NCI-H2081 treated with DMSO at 0.1 percent for 48 hours (cell line): Measurements from ENCODE around the gene DYNLT4.
"Not testable (repeated sequence)": the region's sequence is repeated elsewhere in the genome, so short reads cannot be mapped to it uniquely, and the experiment has no call there.

ENCODE experiments used
- DNase-seq: peaks from one replicate; lab custom pipeline; 2025; lab: John Stamatoyannopoulos, UW

The DYNLT4 gene

DNA sequence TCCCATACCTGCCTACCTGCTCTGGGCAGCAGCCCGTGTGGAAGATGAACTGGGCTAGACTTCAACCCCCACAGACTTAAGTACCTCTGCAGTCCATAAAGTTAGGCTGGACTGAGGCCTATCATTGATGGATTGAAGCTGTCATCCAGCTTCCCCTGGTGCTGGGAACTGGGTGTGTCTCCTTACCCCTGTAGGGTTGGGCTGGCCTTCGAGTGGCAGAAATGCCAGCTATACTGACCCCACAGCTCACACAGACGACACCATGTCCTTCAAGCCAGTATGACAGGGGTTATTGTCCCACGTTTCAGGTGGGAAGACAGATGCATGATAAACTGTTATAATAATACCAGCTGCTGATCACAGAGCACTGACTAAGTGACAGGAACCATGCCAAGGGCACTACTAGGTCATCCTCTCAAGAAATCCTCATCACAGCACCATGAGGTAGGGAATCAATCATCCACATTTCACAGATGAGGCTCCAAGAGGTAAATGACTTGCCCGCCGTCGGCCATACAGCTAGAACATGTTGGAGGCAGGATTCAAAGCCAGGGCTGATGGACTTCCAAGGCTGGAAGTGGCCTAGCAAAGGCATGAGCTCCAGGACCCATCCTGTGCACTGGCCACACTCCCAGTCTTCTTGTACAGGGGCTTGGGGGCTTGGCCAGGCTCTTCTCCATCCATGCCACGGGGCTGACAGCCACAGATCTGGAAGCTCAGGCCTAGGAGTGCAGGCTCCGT, 18.9 kb downstream of the DYNLT4 start, which contains the start of gene BEST4:
Gene BEST4, minus strand, starts transcription at position 51 of the 741 bp plus-strand sequence. CDS start 465 bp downstream, outside the sequence.
- no peak for DNase-seq

DNA sequence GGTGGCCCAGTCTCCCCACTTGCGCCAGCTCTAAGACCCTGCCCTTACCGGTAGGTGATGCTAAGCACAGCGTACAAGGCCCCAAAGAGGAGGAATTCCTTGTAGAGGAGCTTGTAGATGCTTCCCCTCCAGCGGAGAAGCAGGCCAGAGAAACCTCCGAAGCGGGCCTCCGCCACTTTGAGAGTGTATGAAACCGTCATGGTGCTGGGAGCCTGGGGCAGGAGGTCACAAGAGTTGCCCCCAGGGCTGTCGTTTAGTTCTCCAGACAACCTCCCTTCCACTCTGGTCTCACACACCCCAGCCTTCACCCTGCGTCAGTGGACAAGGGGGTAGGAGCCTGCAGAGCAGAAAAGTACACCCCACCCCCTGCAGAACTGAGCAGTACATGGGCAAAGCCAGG, 19.6 kb downstream of the DYNLT4 start:
- DNase-seq = no peak

DNA sequence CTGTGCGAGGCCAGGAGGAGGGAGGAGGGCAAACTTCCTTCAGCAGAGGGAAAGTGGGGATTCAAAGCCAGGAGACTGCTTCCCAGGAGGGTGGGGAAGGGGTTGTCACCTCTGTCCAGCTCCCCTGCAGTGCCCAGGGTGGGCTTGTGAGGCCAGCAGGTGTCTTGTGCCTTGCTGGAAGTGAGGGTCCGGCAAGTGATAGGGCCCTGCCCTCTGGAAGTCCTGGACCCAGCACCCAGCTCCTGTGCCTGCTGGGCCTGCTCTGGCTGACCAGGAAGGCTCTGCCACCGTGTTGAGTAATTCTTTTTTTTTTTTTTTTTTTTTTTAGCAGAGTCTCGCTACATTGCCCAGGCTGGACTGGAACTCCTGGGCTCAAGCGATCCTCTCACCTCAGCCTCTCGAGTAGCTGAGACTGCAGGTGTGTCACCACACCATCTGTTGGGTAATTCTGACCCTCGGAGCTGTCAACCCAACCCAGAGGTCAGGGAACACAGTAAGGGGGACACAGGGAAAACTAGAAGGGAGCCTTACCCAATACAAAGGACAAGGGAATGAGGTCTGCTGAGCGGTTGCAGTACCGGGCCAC, 20.2 kb downstream of the DYNLT4 start:
- no peak for DNase-seq

DNA sequence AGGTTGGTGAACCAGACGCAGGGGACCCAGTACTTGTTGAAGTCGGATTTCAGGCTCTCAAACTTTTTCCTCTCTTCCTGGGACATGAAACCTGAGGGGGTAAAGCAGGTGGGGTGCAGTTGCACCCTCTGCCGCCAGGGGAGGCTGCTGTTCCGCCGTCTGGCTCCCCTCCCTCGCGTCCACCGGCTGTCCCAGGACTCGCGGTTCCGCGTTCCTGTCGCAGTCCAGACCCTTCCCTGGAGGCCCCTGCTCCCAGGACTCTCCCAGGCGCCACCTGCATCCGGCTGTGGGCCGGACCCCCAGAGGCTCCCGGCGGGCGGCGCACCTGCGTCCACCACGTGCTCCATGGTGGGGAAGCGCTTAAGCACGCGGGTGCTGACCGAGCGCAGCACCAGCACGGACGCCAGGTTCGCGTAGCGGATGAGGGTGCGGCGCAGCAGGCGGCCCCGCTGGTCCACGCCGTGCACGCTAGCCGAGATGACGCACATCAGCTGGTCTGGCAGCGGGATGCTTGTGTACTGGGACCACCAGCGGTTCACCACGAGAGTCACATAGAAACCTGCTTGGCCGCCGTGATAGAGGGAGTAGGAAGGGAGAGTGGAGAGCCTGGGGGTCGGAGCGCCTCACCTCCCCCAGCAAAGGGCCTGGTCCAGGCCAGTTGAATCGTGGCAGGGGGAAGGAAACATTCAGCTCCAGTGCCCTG, 20.9 kb downstream of the DYNLT4 start:
- DNase-seq = no peak

DNA sequence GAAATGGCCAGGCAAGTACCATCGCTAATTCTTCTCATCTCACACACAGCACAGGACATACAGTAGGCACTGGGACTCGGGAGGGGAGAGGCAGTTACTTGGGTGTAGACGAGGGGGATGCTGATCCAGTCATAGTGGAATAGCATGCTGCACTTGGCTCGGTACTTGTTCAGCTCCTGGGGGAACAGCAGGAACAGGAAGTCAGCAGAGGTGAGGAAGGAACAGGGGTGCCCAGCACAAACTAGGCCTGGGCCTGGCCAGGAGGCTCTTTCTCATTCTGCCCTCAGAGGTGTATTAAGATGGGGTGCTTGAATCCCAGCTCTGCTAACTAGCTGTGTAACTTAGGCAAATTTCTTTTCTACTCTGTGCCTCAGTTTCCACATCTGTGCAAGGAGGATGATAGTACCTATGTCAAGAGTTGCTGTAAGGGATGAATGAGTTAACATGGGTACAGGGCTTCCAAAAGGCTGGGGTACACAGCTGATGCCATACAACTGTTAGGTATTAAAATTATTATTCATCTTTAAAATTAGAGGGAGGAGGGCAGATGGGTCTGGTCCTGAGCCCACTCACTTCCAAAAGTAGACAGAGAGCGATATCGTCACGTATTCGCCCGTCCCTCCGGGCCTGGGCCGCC, 21.5 kb downstream of the DYNLT4 start:
- DNase-seq = no peak

DNA sequence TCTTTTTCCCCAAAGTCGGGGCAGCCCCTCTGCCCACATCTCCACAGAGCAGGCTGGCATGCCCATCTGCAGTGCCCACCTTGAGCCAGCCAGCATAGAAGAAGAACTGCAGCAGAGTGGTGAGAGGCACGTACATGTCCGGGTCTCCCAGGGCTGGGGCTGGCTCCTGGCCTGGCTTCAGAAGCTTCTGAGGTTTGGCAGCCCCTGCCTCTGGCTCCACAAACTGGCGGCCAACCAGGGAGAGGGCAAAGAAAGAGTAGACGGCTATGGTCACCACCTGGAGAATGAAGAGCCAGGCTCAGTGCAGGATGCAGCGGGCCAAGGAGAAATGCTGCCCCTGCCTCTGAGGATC, 22.1 kb downstream of the DYNLT4 start:
- no peak for DNase-seq

DNA sequence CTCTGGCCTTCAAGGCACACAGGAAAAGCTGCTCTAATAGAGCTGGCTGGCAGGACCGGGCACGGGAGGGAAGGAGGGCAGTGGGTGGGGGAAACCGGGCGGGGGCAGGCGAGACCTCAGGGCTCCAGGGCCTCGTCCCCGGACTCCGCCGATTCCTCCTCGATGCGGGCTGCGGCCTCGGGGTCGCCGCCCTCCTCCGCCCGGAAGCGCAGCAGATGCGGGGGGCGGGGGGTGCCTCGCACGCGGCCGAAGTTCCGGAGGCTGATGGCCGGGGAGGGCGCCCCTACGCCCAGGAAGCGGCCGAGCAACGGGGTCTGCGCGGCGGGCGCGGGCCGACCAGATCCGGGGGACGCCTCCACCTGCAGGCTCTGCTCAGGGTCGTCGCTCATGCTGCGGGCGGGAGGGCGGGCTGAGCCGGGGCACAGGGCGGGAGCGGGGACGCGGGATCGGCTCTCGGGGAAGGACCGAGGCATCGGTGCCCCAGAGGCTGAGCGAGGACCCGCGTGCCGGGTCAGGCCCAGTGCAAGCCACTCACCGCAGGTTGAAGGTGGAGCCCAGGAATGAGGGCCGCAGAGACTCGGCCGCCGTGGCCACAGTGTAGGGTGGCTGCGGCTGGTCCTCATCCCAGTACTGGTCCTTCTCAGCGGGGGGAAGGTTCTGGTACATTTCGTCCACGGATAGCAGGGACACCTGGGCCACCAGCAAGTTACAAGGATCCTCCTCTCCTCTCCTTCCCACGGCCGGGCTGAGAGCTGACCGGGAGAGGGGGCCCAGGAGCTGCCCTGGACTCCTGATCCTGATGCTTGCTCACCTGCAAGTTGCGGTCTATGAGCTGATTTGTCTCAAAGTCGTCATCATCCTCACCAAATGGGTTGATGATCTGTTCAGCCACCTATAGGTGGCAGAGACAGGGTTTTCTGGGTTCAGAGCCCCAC, 22.8 kb downstream of the DYNLT4 start:
- DNase-seq = no peak

DNA sequence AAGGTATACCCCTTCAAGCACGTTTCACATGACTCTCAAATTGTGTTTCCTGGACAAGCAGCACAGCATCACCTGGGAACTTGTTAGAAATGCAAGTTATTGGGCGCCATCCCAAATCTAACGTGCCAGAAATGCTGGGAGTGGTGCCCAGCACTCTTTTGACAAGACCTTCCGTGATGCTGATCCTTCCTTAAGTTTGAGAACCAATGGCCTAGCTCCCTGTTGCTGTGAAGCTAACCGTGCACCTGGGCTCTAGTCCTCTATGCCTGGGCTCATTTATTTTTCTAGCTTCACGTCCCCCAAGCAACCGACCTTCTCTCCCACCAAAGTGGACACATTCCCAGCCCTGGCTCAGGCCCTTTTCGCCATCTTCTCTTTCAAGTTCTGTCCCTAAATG, 23.5 kb downstream of the DYNLT4 start:
- DNase-seq = no peak

DNA sequence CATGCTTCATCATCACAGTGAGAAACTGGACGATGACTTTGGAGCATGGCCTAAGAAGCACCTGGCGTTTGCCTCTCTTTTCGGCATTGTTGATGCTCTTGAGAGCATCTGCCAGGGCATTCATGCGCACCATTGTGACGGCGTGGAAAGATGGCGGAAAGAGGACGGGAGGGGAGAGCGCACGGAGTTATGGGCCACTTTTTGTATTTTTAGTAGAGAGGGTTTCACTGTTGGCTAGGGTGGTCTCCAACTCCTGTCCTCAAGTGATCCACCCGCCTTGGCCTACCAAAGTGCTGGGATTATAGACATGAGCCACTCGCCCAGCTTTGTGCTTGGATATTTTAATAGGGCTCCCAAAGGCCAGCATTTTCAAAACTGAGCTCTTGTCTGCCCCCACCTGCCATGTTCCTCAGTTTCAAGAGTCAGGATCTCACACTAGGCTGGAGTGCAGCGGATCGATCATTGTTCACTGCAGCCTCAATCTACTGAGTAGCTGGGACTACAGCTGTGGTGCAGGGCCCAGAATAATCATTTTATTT, 26.5 kb downstream of the DYNLT4 start:
- DNase-seq = no peak

DNA sequence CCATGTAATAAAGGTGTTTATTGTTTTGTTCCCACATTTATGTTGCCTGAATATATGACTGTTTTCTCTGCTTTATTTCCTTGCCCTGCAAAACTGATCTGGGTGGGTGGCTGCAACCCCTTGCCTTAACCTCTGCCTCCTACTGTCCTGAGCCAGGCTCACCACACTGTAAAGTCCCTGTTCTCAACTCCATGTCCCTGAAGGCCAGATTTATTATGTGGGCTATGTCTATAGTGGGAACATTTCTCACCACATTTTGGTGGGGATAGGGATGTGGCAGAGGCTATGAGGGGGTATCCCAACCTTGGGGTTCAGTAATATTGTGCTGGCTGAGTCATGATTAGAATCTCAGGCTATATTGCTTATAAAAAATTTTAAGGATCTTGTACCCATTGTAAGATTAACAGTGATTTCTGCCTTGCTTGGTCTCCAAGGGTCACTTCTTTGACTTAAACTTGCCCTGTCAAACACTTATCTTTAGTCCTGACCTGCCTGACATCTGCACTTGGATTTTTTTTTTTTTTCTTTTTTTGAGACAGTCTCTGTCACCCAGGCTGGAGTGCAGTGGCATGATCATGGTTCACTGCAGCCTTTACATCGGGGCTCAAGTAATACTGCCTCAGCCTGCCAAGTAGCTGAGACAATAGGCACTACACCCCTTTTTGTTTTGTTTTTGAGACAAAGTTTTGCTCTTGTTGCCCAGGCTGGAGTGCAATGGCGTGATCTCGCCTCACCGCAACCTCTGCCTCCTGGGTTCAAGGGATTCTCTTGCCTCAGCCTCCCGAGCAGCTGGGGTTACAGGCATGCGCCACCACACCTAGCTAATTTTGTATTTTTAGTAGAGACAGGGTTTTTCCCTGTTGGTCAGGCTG, 28.2 kb downstream of the DYNLT4 start:
- DNase-seq = no peak

DNA sequence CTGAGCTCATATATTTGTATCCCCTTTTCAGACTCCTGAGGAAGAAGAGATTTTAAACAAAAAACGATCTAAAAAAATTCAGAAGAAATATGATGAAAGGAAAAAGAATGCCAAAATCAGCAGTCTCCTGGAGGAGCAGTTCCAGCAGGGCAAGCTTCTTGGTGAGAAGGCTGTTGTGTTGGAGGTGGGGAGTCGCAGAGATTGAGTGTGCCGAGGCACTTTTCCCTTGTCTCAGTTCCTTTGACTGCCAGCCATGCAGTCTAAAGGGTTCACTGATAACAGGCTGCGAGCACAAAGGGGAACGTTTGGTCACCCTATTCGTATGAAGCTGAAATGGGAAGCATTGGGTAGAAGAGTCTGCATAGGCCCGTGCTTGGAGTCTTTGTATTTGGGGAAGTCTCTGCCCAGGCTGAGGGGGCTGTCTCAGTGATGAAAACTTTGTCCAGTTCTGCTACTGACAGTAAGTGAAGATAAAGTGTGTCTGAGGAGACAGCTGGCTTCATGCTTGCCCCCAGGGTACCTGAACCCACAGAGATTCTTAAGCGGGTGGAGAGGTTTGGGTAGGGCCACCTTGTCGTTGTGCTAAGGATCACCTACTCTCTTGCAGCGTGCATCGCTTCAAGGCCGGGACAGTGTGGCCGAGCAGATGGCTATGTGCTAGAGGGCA, 29.0 kb downstream of the DYNLT4 start:
- DNase-seq = no peak

DNA sequence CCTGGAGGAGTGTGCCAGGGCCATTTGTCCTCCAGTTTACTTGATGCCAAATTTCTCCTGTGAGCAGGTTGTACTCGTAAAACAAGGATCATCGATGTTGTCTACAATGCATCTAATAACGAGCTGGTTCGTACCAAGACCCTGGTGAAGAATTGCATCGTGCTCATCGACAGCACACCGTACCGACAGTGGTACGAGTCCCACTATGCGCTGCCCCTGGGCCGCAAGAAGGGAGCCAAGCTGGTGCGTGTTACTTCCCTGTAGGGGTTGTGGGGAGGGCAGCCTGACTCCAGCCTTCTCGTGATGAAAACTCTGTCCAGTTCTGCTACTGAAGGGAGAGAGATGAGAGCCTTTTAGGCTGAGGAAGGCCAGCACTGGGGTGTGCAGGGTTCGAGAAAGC, 29.6 kb downstream of the DYNLT4 start:
- no peak for DNase-seq

DNA sequence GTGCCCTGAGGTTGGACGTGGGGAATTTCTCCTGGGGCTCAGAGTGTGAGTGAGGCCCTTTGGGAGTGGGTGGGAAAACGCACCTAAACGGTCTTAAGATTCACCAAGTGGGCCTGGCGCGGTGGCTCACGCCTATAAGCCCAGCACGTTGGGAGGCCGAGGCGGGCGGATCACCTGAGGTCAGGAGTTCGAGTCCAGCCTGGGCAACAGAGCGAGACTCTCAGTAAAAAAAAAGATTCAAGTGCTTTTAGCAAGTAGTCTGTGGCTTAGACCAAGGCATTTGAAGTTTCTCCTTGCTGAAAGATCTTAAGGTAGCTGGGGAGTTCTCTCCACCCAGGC, 30.5 kb downstream of the DYNLT4 start:
- DNase-seq = no peak

DNA sequence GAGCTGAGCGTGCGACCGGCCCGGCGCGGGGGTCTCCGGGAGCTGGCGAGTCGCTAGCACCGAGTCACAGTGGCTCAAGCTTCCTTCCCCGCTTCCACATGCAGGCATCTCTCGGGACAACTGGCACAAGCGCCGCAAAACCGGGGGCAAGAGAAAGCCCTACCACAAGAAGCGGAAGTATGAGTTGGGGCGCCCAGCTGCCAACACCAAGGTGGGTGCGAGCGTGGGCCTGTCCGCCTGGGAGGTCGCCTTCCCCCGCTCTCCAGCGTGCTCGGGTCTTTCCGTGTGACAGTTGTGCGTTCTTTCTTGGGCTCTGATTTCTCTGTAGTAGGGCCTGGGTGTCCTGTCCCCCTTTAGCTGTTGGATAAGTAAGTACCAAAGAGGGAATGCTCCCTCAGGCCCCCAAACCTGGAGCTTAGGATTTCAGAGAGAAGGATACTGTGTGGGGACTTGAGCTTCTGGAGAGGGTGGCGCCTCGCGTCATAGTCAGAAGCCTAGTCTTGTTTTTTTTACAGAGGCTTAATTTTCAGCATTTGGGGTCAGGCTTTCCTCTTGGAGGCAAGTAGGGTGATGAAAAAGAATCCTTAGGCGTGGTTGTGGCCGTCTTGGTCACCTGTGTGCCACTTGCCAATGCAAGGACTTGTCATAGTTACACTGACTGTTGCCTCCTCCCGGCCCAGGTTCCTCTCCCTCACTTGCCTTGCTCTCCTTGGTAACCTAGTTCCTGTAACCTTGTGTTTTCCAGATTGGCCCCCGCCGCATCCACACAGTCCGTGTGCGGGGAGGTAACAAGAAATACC, 31.0 kb downstream of the DYNLT4 start:
- no peak for DNase-seq

DNA sequence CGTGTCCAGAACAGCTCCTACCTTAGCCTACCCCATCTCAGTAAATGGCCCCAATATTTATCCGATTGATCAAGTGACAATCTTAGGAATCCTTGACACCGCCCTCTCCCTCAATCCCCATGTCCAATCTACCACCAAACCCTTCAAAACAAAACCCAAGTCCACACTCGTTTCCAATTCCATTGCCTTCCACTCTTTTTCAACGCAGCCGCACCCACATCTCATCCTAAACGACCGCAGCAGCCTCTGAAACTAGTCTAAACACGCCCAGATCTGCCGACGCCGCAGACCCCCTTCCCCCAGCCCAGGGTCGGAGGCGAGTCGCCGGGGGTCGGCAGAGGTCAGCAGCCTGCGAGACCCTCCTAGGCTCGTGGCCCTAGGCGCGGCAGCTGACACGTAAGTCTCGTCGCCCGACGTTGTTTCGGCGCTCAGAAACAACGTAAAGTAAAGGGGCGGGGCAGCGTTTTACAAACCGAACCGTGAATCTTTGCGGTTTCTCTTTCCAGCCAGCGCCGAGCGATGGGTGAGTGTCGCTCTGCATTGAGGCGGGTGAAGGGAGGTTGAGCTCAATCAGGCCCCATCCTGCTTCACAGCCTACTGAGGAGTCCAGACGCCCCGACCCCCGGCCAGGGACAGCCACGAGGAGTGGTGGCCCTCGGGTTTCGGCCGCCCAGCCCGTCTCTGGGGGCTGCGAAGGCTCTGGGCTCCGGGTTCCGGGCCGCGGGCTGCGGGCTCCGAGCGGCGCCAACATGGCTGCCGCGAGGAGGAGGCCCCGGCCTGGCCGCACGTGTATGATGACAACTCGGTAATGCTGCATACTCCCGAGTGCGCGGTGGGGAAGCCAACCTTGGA, 31.8 kb downstream of the DYNLT4 start, which contains the start of gene RPS8:
Gene RPS8, plus strand, starts transcription at position 463 of the 852 bp plus-strand sequence. Its CDS starts 57 bp downstream, at position 520.
- peak; percentile 64 for DNase-seq

DNA sequence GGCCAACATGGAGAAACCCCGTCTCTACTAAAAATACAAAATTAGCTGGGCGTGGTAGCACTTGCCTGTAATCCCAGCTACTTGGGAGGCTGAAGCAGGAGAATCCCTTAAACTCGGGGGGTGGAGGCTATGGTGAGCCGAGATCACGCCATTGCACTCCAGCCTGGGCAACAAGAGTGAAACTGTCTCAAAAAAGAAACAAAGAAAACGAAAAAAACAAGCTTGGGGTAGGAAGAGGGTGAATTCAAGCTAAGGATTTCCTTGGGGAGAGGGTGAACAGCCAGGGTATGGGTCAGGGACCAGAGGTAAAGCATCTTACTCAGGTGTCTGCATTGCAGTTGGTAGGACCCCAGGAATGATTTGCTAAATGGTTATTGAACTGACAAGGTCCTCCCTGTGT, 40.7 kb downstream of the DYNLT4 start:
- DNase-seq = not testable (repeated sequence)

DNA sequence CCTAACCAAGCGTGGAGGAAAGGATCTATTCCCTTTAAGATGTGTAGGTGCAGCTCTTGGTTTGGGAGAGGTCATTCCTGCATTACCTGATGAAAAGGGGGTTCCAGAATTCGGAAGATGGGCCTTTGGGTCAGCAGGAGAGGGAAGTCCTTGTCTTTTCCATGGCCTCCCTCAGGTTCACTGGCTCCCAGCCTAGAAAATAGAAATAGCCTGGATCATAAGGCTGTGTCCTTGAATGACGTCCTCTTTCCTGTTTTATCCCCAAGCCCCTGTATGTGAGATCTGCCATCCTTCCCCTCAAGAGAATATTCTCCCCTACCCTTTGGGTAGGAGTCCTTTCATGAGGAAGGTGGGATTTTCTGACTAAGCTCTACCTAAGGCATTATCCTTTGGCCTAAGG, 46.3 kb downstream of the DYNLT4 start:
- DNase-seq = no peak

DNA sequence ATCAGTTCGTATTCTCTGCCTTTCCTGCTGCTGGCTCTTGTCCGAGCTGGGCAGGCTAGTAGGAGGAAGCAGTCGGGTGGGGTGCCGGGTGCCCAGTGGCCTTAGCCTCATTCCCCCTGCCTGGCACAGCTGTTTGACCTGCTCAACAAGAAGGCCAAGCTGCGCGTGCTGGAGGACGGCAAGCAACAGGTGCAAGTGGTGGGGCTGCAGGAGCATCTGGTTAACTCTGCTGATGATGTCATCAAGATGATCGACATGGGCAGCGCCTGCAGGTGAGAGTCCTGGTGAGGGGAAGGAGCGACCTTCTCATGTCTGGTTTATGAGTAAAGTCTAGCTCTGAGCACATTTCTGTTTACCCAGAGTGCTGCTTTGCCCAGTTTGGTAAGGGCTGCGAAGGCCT, 48.1 kb downstream of the DYNLT4 start:
- DNase-seq = no peak
